Thymus (tissue), 11 donors: ENCODE measurements around the gene RASSF8. TPM values are rescaled to one million over a fixed set of nuclear protein-coding genes. Genes with fewer than 3 reads are reported as not detected.

Source experiments
- DNase-seq, 9 donors: peaks; one replicate each; pipeline ENCODE4 v3.0.0-alpha.2; 2013; ENCODE audit warnings: low spot score in 9 of 9, low read depth in 6 of 9, missing footprints in 1 of 9
- H3K27ac ChIP-seq, 2 donors: one replicate each; pipeline ENCODE4 v1.5.1; 2013; ENCODE audit warnings: control low read depth in 1 of 2, low read depth in 1 of 2, low read length in 1 of 2, mild to moderate bottlenecking in 1 of 2, moderate library complexity in 1 of 2
- H3K27me3 ChIP-seq, 2 donors: one replicate each; pipeline ENCODE4 v1.5.1; 2013; ENCODE audit warnings: low read length in 1 of 2; ENCODE audit not compliant: control insufficient read depth in 2 of 2, insufficient read depth in 1 of 2
- H3K36me3 ChIP-seq, 2 donors: one replicate each; pipeline ENCODE4 v1.5.1; 2013; ENCODE audit warnings: low read length in 1 of 2, mild to moderate bottlenecking in 1 of 2, moderate library complexity in 1 of 2; ENCODE audit not compliant: control insufficient read depth in 2 of 2, insufficient read depth in 2 of 2
- H3K4me1 ChIP-seq, 2 donors: one replicate each; pipeline ENCODE4 v1.5.1; 2013; ENCODE audit warnings: low read length in 2 of 2; ENCODE audit not compliant: control insufficient read depth in 2 of 2, insufficient read depth in 2 of 2
- H3K4me3 ChIP-seq, 2 donors: one replicate each; pipeline ENCODE4 v1.5.1; 2013; ENCODE audit warnings: low read length in 2 of 2, control low read depth in 1 of 2, mild to moderate bottlenecking in 1 of 2
- H3K9me3 ChIP-seq, 2 donors: one replicate each; pipeline ENCODE4 v1.5.1; 2013; ENCODE audit warnings: low read length in 1 of 2, mild to moderate bottlenecking in 1 of 2; ENCODE audit not compliant: control insufficient read depth in 2 of 2, insufficient read depth in 1 of 2
- WGBS: extraction: QIAGEN DNeasy Blood & Tissue Kit; methylation state at CpG from one replicate; pipeline ENCODE4 v1.1.7; 2013; 5-methylcytosine and 5-hydroxymethylcytosine counted together
- polyA plus RNA-seq: library from polyadenylated mRNA; stranded (reverse); fragments of 200-250 nt; gene quantifications from one replicate; pipeline ENCODE4 v1.2.3, GENCODE V29; 2013
- total RNA-seq: library from RNA; stranded (reverse); fragments of 120-200 nt; gene quantifications from one replicate; pipeline ENCODE4 v1.2.4, GENCODE V29; 2013
- donor health status: healthy.

RASSF8 gene
- total and polyA plus RNA-seq, 2 donors, result 6.4 to 15.3 TPM

- WGBS, result 95% methylated on average over 4 of the region's 4 CpGs
- Histone ChIP-seq H3K27me3 (no peaks in the 10 kb centered on the region), H3K4me1 (no peaks in the 10 kb centered on the region), H3K36me3 (no peaks in the 10 kb centered on the region), H3K27ac (no peak overlapping the region), H3K9me3 (no peaks in the 10 kb centered on the region), H3K4me3 (no peak overlapping the region)
- no peak for DNase-seq
Measured at GRCh38 chr12:26068503-26068902, 110.0 kb downstream of the RASSF8 start.

GRCh38 chr12:26069796-26070195, 111.3 kb downstream of the RASSF8 start:
- Histone ChIP-seq H3K27me3 (no peaks in the 10 kb centered on the region), H3K4me3 (no peak overlapping the region), H3K36me3 (no peaks in the 10 kb centered on the region), H3K27ac (no peak overlapping the region), H3K4me1 (no peaks in the 10 kb centered on the region), H3K9me3 (no peaks in the 10 kb centered on the region)
- DNase-seq, result no peak

DNA sequence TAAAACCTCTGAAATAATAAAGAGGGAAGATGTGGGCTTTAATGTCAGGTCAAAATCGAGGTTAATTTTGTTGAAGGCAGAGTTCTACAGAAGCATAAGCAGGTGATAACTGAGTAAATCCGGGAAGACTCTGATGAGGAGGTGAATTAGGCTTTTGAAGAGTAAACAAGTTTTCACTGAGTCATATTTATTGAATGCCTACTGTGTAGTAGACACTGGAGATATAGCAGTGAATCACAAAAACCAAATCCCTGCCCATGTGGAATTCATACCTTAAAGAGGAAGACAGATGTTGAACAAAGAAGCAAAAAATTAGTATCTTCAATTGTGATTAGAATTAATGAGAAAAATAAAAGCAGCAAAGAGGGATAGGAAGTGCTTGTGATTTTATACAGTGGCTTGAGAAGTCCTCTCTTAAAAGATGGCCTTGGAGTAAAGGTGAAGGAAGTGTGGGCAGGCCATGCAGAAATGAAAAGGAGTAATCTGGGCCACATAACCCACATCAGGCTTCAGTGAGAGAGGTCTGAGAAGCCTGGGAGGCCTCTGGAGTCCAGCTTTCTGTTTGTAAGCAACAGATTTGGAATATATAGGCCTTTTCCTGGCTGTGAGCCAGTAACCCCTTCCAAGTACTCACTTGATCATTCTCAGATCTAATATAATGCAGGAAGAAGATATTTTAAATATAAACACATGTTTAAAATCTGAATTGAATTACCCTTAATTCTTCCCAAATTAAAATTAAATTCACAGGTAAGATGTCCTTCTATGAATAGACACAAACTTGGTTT, 119.6 kb downstream of the RASSF8 start:
- Histone ChIP-seq H3K4me1 (no peaks in the 10 kb centered on the region), H3K4me3 (no peak overlapping the region), H3K27ac (no peak overlapping the region), H3K27me3 (no peaks in the 10 kb centered on the region), H3K9me3 (peaks cover 0 to 8% of the 10 kb centered on the region in 2 donors), H3K36me3 (no peaks in the 10 kb centered on the region)
- DNase-seq, result no peak
- WGBS, result 94% methylated on average over 2 of the region's 2 CpGs

GRCh38 chr12:26080911-26081310, 122.4 kb downstream of the RASSF8 start:
- DNase-seq, result no peak
- peaks cover 0 to 8% of the 10 kb centered on the region in 2 donors for H3K9me3 ChIP-seq
- no peak overlapping the region for H3K4me3 ChIP-seq
- 96% methylated on average over 1 of the region's 1 CpG for WGBS
- no peaks in the 10 kb centered on the region for H3K27me3 ChIP-seq
- H3K27ac ChIP-seq, result no peak overlapping the region
- no peaks in the 10 kb centered on the region for H3K36me3 ChIP-seq
- no peaks in the 10 kb centered on the region for H3K4me1 ChIP-seq

DNA sequence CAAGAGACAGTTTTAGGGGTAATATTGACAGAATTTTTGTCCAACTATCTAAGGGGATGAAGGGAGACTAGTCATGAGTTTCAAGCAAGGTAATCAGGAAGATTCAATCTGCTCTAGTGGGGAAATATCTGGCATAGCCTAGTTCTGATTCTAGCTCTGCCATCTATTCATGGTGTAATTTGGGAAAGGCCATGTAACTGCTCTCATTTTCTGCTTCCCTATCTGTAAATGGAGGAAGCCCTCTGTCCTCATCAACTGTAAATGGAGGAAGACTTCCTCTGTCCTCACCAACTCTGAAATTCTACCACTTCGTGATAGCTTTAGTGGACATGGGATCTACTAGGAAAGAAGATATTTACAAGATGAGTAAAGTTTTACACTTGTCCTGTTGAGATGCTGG, 128.5 kb downstream of the RASSF8 start:
- Histone ChIP-seq H3K27me3 (no peaks in the 10 kb centered on the region), H3K9me3 (peaks cover 0 to 2% of the 10 kb centered on the region in 2 donors), H3K4me1 (no peaks in the 10 kb centered on the region), H3K4me3 (no peak overlapping the region), H3K27ac (no peak overlapping the region), H3K36me3 (no peaks in the 10 kb centered on the region)
- WGBS, result 97% methylated on average over 1 of the region's 1 CpG
- DNase-seq, result no peak

GRCh38 chr12:26088998-26089397, 130.5 kb downstream of the RASSF8 start:
- Histone ChIP-seq H3K36me3 (no peaks in the 10 kb centered on the region), H3K27me3 (no peaks in the 10 kb centered on the region), H3K9me3 (no peaks in the 10 kb centered on the region), H3K27ac (no peak overlapping the region), H3K4me1 (no peaks in the 10 kb centered on the region), H3K4me3 (no peak overlapping the region)
- peak in 1 of 9 donors; percentile 18 for DNase-seq
- WGBS, result 73% methylated on average over 2 of the region's 2 CpGs

GRCh38 chr12:26090836-26091510, 132.5 kb downstream of the RASSF8 start:
- Histone ChIP-seq H3K27me3 (no peaks in the 10 kb centered on the region), H3K4me1 (no peaks in the 10 kb centered on the region), H3K9me3 (no peaks in the 10 kb centered on the region), H3K27ac (no peak overlapping the region), H3K4me3 (no peak overlapping the region), H3K36me3 (no peaks in the 10 kb centered on the region)
- 89% methylated on average over 11 of the region's 11 CpGs for WGBS
- no peak for DNase-seq

GRCh38 chr12:26091822-26092221, 133.3 kb downstream of the RASSF8 start:
- WGBS, result 98% methylated on average over 6 of the region's 6 CpGs
- no peak for DNase-seq
- Histone ChIP-seq H3K27me3 (no peaks in the 10 kb centered on the region), H3K9me3 (no peaks in the 10 kb centered on the region), H3K4me3 (no peak overlapping the region), H3K36me3 (no peaks in the 10 kb centered on the region), H3K4me1 (no peaks in the 10 kb centered on the region), H3K27ac (no peak overlapping the region)

DNA sequence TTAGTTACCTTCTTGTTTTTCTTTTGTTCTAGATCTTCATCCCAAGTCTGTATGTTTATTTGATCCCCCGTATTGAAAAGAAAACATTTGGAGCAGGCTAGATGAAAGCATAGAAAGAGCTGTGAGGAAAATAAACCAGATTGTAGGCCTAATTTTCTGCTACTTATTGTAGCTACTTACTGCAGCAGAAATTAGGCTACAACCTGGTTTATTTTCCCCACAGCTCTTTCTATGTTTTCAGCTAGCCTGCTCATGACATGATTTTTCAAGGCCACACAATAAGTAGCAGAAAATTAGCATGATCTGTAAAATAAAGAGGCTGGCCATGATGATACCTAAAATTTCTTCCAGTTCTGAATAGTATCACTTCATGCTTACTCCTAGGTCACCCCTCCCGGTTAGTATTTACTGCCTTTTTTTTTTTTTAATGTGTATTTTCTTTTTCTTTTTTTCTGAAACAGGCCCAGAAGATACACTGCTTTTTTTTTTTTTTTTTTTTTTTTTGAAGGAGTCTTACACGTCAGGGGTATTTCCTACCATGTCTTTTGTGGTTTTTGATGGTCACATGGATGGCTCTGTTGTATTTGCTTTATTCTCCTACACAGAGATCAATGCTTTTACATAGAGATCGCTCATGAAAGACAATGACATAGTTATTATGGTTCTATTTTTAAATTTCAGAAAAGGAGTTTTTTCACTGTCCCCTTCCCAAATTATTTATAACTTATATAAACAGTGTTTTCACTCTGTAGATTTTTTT, 134.0 kb downstream of the RASSF8 start:
- Histone ChIP-seq H3K27me3 (no peaks in the 10 kb centered on the region), H3K36me3 (no peaks in the 10 kb centered on the region), H3K27ac (no peak overlapping the region), H3K4me1 (no peaks in the 10 kb centered on the region), H3K4me3 (no peak overlapping the region), H3K9me3 (no peaks in the 10 kb centered on the region)
- no peak for DNase-seq
- 71% methylated on average over 4 of the region's 4 CpGs for WGBS
